Endometrium (tissue), 2 donors: ENCODE measurements around the gene CYBB.

ENCODE experiments used
- FAIRE-seq: peaks from 2 replicates; lab custom pipeline; 2012; peaks lifted over from hg19 to GRCh38; lab: Jason Lieb, UNC
- donor health status: control.
- donor health status: control.

Gene CYBB

DNA sequence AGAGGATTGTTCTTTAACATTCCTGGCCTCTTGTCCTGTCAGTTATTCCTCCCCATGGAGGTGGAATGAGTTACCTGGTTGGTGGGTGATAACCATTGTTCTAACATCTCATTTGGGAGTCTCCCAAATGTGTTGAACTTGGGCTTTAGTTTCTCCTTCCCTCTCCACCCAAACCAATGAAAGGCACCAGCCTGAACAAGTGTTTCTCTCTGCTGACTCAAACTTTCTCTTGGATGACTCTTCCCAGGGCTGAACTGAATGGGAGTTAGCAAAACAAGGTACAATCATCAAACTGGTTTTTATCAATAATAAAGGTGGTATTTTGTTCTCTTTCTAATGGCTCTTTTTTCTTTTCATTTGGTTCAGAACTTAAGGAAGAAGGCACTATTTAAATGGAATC is 64.8 kb downstream of the CYBB start:
- no peak for FAIRE-seq

DNA sequence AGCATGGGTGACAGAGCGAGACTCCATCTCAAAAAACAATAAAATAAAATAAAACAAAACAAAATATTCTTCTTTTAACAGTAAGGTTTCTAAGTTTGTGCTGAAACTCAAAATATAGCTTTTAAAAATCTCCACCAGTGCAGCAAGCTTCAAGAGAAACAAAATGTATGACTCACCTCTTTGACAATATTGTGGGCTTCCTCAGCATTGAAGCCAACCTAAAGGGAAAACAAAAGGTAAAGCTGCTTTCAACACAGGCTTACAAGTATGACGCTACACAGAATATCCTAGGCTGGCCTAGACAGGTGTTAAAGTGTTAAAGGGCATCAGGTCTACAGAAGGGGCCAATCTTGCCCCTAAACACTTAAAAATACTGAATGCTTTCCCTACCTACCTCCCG is 66.3 kb downstream of the CYBB start:
- no peak for FAIRE-seq

- FAIRE-seq = no peak
These were observed 66.7 kb downstream of the CYBB start for GRCh38 chrX:37846558-37846933.

- FAIRE-seq = peak; percentile 8
These were observed 67.3 kb downstream of the CYBB start, which contains the start of gene DYNLT3 for GRCh38 chrX:37846934-37847732. DYNLT3 (minus strand) TSS chrX:37847571; CDS start chrX:37847510, 61 bp downstream.

DNA sequence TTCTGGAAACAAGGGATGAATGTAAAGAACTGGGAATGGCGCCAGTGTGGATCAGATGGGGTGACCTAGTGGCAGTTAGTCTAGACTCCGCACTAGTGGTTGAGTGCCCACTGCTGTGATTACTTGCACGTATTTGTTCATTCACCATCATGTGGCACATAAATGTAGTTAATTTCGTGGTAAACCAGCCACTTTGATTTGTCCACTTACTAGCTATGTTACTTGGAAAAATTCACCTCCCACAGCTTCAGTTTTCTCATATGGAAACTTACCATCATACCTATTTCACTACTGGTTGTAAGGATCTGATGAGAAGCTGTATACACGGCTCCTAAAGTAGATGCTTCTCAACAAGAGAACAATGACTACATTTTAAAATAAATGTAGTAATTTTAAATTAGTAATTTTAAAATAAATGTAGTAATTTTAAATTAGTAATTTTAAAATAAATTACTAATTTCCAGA is 67.9 kb downstream of the CYBB start:
- peak; percentile 70 for FAIRE-seq

GRCh38 chrX:37854148-37854547 is 74.3 kb downstream of the CYBB start:
- FAIRE-seq = no peak

GRCh38 chrX:37854748-37855147 is 74.9 kb downstream of the CYBB start:
- no peak for FAIRE-seq

DNA sequence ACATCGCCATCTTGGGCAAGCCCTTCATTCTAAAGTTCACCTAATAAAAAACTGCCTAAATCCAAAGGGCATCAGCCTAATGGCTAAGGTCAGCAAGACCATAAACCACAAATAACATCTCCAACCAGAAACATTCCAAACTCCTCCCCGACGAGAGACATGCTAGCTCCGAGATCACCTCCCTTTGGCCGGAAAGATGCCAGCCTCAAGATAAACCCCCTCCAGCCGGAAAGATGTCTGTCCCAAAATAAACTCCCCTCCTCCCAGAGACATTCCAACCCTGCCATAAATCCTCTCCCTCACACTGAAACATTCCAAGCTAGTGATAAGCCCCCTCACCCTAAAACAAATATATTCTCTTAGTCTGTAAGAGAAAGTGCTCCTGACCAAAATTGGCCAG is 80.9 kb downstream of the CYBB start:
- no peak for FAIRE-seq

GRCh38 chrX:37862851-37863250 is 83.0 kb downstream of the CYBB start:
- FAIRE-seq = no peak
